Adrenal gland (tissue), 12 donors: ENCODE results near the gene FOXJ2. TPM values are rescaled to one million over a fixed set of nuclear protein-coding genes. Genes with fewer than 3 reads are reported as not detected.

Experiments used
- DNase-seq, 7 donors: peaks; one replicate each; pipeline ENCODE4 v3.0.0-alpha.2; 2019 to 2020
- H3K27ac ChIP-seq, 5 donors: fragments of 200-600 bp; sonication (generic) in 4 of 5; 1 replicate in 3 of 5; 2 replicates in 2 of 5; pipeline versions ENCODE4 v1.5.1 to v1.8.0; 2016 to 2020; ENCODE audit warnings: mild to moderate bottlenecking in 1 of 5
- H3K27me3 ChIP-seq: fragments of 200-600 bp; 2 replicates; pipeline ENCODE4 v1.8.0; 2021
- H3K36me3 ChIP-seq, 2 donors: fragments of 200-600 bp; replicated peaks in 1 of 2; 1 replicate in 1 of 2; 2 replicates in 1 of 2; pipeline versions ENCODE4 v1.5.1 to v1.8.0; 2018 to 2022
- H3K4me1 ChIP-seq, 2 donors: fragments of 200-600 bp; replicated peaks in 1 of 2; 1 replicate in 1 of 2; 2 replicates in 1 of 2; pipeline versions ENCODE4 v1.5.1 to v1.8.0; 2018 to 2021
- H3K4me3 ChIP-seq, 4 donors: fragments of 200-600 bp; sonication (generic) in 3 of 4; one replicate each; pipeline ENCODE4 v1.5.1; 2016 to 2018
- H3K9me3 ChIP-seq, 3 donors: fragments of 200-600 bp; sonication (generic) in 1 of 3; replicated peaks in 1 of 3; 1 replicate in 2 of 3; 2 replicates in 1 of 3; pipeline versions ENCODE4 v1.5.1 to v1.8.0; 2016 to 2021
- CTCF ChIP-seq, 6 experiments: fragments of 450-650 bp in 4 of 6; fragments of 200-600 bp in 2 of 6; sonication (generic) in 1 of 6; IDR thresholded peaks; 1 replicate in 5 of 6; 2 replicates in 1 of 6; pipeline versions ENCODE4 v1.5.1 to v1.8.0; 2016 to 2021; ENCODE audit warnings: antibody characterized with exemption in 6 of 6, mild to moderate bottlenecking in 2 of 6, moderate library complexity in 1 of 6
- POLR2A ChIP-seq, 2 donors: fragments of 450-650 bp; IDR thresholded peaks; one replicate each; pipeline ENCODE4 v1.6.1; 2017; ENCODE audit warnings: antibody characterized with exemption in 2 of 2, mild to moderate bottlenecking in 2 of 2, moderate library complexity in 1 of 2
- WGBS, 4 donors: extraction: QIAGEN DNeasy Blood & Tissue Kit in 2 of 4; methylation state at CpG; one replicate each; pipeline versions ENCODE4 v1.1.5 to v1.1.7; 2013 to 2017; 5-methylcytosine and 5-hydroxymethylcytosine counted together
- intact Hi-C, 2 donors: fragments of 100-400 bp; cut with DNase I; formaldehyde crosslinking; loops; one replicate each; pipeline versions ENCODE4 v1.14.1 to v1.15.0; 2022 to 2023
- polyA plus RNA-seq, 3 donors: library from polyadenylated mRNA; stranded (reverse); fragments of 200-250 nt in 2 of 3; fragments of 350-450 nt in 1 of 3; fragmentation: Illumina TruSeq in 1 of 3; extraction: RNeasy Lipid Tissue Mini Kit (QIAGEN cat#74804) in 1 of 3; gene quantifications; one replicate each; pipeline ENCODE4 v1.2.3, GENCODE V29; 2013 to 2014
- total RNA-seq, 9 donors: library from RNA; depleted of rRNA in 4 of 9; stranded (reverse); fragments of >200 nt in 4 of 9; fragments of 120-200 nt in 1 of 9; fragmentation: NEBNext Ultra II Directional in 1 of 9; extraction: Animal tissue kit (Norgen Biotek cat#: 25700) in 1 of 9; gene quantifications; one replicate each; pipeline versions ENCODE4 v1.1.0 to v1.2.4, GENCODE V29; 2013 to 2023
- donor health status: healthy with polysubstance abuse.
- donor health status: Bipolar disorder and iron deficiency.
- donor health status: DM: yes; HTN: yes; CAD: no.
- donor health status: DM: no; HTN: no; CAD: no.
- donor health status: DM: no; HTN: no; CAD: no.
- donor health status: DM: yes; HTN: yes; CAD: no.

FOXJ2 gene
- total and polyA plus RNA-seq, 12 donors = 7.1 to 20.8 (median 12.8) TPM

- no peaks in the 10 kb centered on the region for H3K27me3 ChIP-seq
- H3K9me3 ChIP-seq = no peaks in the 10 kb centered on the region
- peaks cover 32 to 67% of the 10 kb centered on the region in 2 donors for H3K4me1 ChIP-seq
- intact Hi-C loops = no loop called here
- 78 to 89% (median 81%) methylated on average over 8 of the region's 8 CpGs for WGBS, 4 donors
- no peak for DNase-seq
- TF ChIP-seq POLR2A (IDR thresholded peaks at IDR 0.05) (no peak), CTCF (IDR thresholded peaks at IDR 0.05) (no peak)
- H3K36me3 ChIP-seq = peaks cover 0 to 21% of the 10 kb centered on the region in 2 donors
- no peak overlapping the region for H3K4me3 ChIP-seq
- no peak overlapping the region for H3K27ac ChIP-seq
These were observed 3.8 kb downstream of the FOXJ2 start for GRCh38 chr12:8036346-8036745.

GRCh38 chr12:8037046-8037663 lies 4.6 kb downstream of the FOXJ2 start:
- Histone ChIP-seq H3K4me1 (peaks cover 32 to 61% of the 10 kb centered on the region in 2 donors), H3K27me3 (no peaks in the 10 kb centered on the region), H3K9me3 (no peaks in the 10 kb centered on the region), H3K27ac (peak overlapping the region in 1 of 5 donors; percentile 37), H3K4me3 (no peak overlapping the region), H3K36me3 (peaks cover 0 to 29% of the 10 kb centered on the region in 2 donors)
- intact Hi-C loops = no loop called here
- TF ChIP-seq CTCF (IDR thresholded peaks at IDR 0.05) (no peak), POLR2A (IDR thresholded peaks at IDR 0.05) (no peak)
- 20 to 50% (median 48%) methylated on average over 6 of the region's 6 CpGs for WGBS, 4 donors
- DNase-seq = peak in 1 of 7 donors; percentile 25

GRCh38 chr12:8037947-8038346 lies 5.4 kb downstream of the FOXJ2 start:
- peaks cover 0 to 36% of the 10 kb centered on the region in 2 donors for H3K36me3 ChIP-seq
- WGBS, 4 donors = 70 to 75% (median 71%) methylated on average over 6 of the region's 6 CpGs
- intact Hi-C loops = no loop called here
- no peaks in the 10 kb centered on the region for H3K27me3 ChIP-seq
- peak overlapping the region in 1 of 4 donors; percentile 31 for H3K4me3 ChIP-seq
- no peak for TF ChIP-seq CTCF (IDR thresholded peaks at IDR 0.05)
- no peak for TF ChIP-seq POLR2A (IDR thresholded peaks at IDR 0.05)
- no peak for DNase-seq
- H3K9me3 ChIP-seq = no peaks in the 10 kb centered on the region
- H3K4me1 ChIP-seq = peaks cover 32 to 60% of the 10 kb centered on the region in 2 donors
- H3K27ac ChIP-seq = peak overlapping the region in 2 of 5 donors; percentile 57 to 65

- no peaks in the 10 kb centered on the region for H3K9me3 ChIP-seq
- peak; percentile 59 to 93 (median 87) for DNase-seq
- WGBS, 4 donors = 4 to 18% (median 13%) methylated on average over 3 to 13 of the region's 13 CpGs
- no peak for TF ChIP-seq CTCF (IDR thresholded peaks at IDR 0.05)
- TF ChIP-seq POLR2A (IDR thresholded peaks at IDR 0.05) = peak in 1 of 2 donors; percentile 49
- H3K4me1 ChIP-seq = peaks cover 32 to 57% of the 10 kb centered on the region in 2 donors
- H3K4me3 ChIP-seq = peak overlapping the region in 1 of 4 donors; percentile 31
- peak overlapping the region in 2 of 5 donors; percentile 57 to 65 for H3K27ac ChIP-seq
- H3K27me3 ChIP-seq = no peaks in the 10 kb centered on the region
- peaks cover 0 to 42% of the 10 kb centered on the region in 2 donors for H3K36me3 ChIP-seq
- intact Hi-C loops = no loop called here
These were observed 6.2 kb downstream of the FOXJ2 start for GRCh38 chr12:8038659-8039114.
